SK-N-MC (cell line): ENCODE results near the gene CDA.

Experiments
- EZH2 ChIP-seq: fragments of 200-600 bp; sonication (generic); IDR thresholded peaks from one replicate; pipeline ENCODE4 v1.6.1; 2017; ENCODE audit warnings: antibody characterized with exemption
- FOXP2 ChIP-seq: optimal IDR thresholded peaks from 2 replicates; pipeline ENCODE3; 2011; ENCODE audit warnings: mild to moderate bottlenecking, moderate library complexity; ENCODE audit not compliant: insufficient read depth; ENCODE audit errors: extremely low read length, control extremely low read depth
- POLR2AphosphoS5 ChIP-seq: IDR thresholded peaks from 2 replicates; pipeline ENCODE4 v1.6.1; 2012; ENCODE audit warnings: mild to moderate bottlenecking, low read depth, low read length, borderline replicate concordance

DNA sequence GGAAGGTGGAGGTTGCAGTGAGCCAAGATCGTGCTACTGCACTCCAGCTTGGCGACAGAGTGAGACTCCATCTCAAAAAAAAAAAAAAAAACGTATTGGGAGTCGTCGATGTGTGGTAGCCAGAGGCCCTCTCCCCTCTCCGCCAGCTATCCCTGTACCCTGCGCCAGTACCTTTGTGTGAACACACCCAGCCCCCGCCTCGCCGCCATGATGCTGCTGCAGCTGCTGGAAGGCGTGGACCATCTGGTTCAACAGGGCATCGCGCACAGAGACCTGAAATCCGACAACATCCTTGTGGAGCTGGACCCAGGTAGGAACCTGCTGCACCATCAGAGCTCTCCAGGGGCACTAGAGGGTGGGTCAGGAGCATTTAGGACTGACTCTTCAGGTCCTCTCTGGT is 56.5 kb downstream of the CDA start:
- no peak for TF ChIP-seq POLR2AphosphoS5
- no peak for TF ChIP-seq EZH2
- no peak for TF ChIP-seq FOXP2
